GM12873 (cell line): ENCODE data around the gene CD52.

Experiments used
- TF ChIP-seq, protein P1 (sequence below): IDR thresholded peaks from 2 replicates; pipeline ENCODE4 v1.5.1; 2012; ENCODE audit warnings: low read depth, mild to moderate bottlenecking, moderate library complexity, low read length, control low read depth; ENCODE audit not compliant: insufficient read depth; ENCODE audit errors: missing control alignments

Gene CD52

DNA sequence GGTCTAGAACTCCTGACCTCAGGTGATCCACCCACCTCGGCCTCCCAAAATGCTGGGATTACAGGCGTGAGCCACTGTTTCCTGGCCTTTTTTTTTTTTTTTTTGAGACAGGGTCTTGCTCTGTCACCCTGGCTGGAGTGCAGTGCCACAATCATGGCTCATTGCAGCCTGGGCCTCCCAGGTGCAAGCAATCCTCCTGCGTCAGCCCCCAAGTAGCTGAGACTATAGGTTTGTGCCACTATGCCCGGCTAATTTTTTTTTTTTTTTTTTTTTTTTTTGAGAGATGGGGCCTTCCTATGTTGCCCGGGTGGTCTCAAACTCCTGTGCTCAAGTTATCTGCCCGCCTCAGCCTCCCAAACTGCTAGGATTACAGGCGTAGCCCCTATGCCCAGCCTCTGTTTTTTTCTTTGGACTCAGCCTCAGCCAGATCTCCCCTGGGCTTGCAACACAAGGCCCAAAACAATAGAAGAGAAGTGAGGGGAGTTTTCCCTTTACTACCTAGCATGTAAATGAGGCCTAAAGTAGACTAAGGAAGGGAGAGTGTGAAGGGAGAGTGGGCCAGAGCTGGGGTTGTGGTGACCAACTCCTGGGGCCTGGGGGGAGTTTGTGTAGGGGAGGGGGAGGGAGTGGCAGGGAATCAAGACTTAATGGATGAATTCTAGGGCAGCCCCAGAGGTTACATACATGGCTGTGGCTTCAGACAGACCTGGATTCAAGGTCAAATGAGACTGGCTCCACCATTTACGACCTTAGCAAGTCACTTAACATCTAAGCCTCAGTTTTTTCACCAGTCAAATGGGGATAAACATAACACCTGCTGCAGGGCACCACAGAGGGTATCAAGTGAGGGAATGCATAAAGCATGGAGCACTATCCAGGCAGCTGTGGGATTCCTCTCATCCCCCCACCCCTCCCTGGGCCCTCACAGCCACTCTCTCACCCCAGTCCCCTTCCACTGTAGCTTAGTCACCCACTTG lies 1.6 kb upstream of the CD52 start:
- TF ChIP-seq, protein P1, sequence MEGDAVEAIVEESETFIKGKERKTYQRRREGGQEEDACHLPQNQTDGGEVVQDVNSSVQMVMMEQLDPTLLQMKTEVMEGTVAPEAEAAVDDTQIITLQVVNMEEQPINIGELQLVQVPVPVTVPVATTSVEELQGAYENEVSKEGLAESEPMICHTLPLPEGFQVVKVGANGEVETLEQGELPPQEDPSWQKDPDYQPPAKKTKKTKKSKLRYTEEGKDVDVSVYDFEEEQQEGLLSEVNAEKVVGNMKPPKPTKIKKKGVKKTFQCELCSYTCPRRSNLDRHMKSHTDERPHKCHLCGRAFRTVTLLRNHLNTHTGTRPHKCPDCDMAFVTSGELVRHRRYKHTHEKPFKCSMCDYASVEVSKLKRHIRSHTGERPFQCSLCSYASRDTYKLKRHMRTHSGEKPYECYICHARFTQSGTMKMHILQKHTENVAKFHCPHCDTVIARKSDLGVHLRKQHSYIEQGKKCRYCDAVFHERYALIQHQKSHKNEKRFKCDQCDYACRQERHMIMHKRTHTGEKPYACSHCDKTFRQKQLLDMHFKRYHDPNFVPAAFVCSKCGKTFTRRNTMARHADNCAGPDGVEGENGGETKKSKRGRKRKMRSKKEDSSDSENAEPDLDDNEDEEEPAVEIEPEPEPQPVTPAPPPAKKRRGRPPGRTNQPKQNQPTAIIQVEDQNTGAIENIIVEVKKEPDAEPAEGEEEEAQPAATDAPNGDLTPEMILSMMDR, result no peak

GRCh38 chr1:26317146-26317545 lies 612 bp upstream of the CD52 start:
- TF ChIP-seq, protein P1, result no peak

DNA sequence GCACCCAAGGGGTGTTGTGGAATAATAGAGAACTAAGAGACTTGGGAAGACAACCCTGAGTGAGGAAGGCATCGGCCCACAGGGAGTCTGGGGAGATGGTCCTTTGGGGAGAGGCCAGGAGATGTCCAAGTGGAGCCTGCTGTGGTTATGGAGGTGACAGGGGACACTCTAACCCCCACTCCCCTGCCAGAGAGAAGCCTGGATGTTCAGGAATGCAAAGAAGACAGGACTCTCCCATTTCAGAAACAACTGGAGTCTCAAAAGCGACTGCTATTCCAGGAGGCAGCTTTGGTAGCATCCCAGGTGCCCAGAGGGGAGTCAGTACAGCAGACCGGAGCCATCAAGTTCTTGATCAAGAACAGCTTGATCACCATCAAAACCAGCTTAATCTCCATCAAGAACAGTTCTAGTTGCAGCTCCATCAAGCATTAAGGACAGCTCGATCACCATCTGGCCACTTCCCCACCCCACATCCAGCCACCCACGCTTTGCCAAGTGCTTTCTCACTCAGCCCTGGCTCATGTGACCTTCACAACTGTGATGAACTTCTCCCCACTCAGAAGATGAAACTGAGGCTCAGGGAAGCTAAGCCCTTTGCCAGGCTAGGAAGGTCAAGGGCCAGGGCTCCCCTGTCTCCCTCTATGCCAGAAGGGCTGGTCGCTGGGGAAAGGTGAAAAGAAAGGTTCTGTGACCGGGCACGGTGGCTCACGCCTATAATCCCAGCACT lies 743 bp downstream of the CD52 start:
- TF ChIP-seq, protein P1, result no peak

DNA sequence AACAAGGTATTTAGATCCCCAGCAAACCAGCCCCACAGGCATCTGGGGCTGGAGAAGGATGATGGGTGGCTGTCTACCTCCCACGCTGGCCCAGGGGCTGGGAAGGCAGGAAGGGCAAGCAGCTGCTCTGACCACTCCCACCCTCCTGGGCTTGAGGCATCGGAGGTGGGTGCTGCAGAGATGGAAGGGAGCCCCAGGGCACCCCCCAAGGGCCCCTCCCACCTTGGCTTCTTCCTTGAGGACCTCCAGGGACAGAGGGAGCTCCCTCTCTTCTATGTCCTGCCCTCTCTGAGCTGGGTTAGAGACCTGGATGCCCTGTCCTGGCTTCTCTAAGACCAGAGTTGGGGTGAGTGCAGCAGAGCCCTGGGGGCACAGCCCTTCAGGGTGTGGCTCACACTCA lies 3.1 kb downstream of the CD52 start:
- TF ChIP-seq, protein P1, result no peak

- TF ChIP-seq, protein P1, result peak; percentile 91
Observed at GRCh38 chr1:26321315-26322041, 3.7 kb downstream of the CD52 start.

- TF ChIP-seq, protein P1, result no peak
Observed at GRCh38 chr1:26322042-26322331, 4.2 kb downstream of the CD52 start.

DNA sequence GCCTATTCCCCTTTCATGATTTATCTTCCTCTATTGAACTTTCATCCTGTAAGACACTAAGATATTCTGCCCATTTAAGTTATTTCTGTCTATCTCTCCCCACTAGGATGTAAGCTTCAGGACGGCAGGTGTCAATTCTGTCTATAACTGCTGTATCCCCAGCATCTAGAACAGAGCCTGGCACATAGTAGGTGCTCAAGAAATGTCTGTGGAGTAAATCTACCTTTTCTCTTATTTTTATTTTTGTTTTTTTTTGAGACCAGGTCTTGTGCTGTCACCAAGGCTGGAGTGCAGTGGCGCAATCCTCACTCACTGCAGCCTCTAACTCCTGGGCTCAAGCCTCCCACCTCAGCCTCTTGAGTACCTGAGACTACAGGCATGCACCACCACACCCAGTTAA lies 5.6 kb downstream of the CD52 start:
- TF ChIP-seq, protein P1, result no peak
